GM10266 (cell line): ENCODE results near the gene NRP1.

Source experiments
- DNase-seq: peaks from one replicate; pipeline ENCODE4 v3.0.0; 2012; ENCODE audit errors: extremely low spot score
- CTCF ChIP-seq: IDR thresholded peaks from 2 replicates; pipeline ENCODE4 v1.5.1; 2012; ENCODE audit warnings: mild to moderate bottlenecking, low read depth; ENCODE audit not compliant: control insufficient read depth, insufficient read depth; ENCODE audit errors: missing control alignments

Gene NRP1

DNA sequence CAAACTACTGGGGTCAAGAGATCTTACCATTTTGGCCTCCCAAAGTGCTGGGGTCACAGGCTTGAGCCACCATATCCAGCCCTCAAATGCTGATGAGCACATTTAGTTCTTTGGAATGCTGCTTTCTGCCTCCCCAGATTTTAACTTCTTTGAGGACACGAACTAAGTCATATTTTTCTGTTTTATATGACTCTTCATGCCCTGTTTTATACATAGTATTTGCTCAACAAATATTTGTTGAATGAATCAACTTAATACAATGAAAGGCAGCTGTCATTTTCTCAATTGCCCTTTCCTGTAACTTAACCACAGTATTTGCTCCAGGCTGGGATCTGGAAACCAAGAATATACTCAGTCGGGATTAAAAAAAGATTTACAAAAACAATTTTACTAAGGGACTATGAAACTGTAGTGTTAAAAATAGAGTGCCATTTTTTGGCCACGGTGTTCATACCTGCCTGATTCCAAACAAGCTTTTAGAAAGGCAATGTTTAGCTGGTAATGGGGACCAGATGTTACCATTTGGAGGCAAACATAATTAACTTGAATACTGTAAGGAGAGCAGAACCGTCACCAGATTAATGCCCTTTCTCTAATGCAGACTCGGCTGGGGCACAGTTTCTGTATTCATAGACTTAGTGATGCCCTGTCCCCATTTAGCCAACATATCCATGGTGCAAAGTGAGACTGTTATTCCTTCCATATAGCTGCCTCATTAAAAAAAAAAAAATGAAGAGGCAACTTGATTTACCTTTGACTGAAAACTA, 117.6 kb downstream of the NRP1 start:
- DNase-seq = no peak
- no peak for TF ChIP-seq CTCF

- DNase-seq = no peak
- TF ChIP-seq CTCF = no peak
These were observed 118.8 kb downstream of the NRP1 start for GRCh38 chr10:33215635-33216034.

DNA sequence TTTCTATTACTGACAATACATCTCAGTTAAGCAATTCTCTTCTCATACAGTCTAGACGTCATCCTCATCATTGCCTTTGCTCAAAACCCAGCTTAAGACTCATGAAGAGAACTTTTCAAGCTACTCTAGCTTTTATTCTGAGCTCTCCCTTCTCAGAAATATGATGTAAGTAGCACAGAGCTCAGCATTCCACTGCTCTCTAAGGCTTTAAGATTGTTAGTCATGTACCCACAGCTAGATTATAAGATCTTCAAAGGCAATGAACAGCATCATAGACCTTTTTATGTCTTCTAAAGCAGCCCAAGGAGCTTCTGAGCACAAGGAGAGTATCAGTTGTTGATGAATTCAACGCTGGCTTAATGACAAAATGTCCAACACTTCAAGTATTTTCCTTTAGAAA, 119.3 kb downstream of the NRP1 start:
- no peak for TF ChIP-seq CTCF

GRCh38 chr10:33214174-33214573, 120.3 kb downstream of the NRP1 start:
- TF ChIP-seq CTCF = no peak
- no peak for DNase-seq

More for the DNA sequence above, 119.3 kb downstream of the NRP1 start:
- DNase-seq = no peak

GRCh38 chr10:33212061-33212748, 122.3 kb downstream of the NRP1 start:
- no peak for DNase-seq
- no peak for TF ChIP-seq CTCF

DNA sequence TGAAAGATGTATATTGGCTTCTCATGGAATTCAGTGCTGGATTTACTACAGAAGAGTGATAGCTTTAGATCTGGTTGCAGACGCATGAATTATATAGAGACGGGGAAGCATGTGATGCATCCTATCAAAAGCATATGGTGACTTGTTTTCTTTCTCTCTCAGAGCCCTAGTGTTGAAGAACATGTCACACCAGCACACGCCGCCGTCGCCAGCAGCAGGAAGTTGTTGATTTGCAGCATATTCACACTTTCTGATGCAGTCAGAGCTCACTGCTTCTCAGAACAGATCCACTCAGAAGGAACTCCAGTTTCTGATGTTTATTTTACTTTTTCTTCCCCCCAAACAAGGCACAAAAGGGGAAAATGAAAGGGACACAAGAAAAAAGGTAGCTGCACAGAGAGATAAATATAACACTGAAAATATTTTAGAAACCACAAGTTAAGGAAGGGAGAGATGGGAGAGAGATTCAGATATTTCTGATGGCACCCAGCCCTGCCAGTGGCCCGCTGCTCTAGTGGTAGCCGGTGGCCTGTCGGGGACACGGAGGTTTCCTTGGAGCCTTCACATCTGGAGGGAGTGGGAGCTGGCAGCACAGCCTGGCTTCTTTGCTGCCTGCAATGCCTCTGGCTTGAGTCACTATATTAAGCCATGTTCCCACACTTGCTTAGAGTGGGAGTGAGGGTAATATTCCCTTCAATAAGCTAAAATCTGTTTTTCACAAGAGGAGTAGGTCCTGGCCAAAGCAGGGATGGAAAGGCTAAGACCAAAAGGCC, 123.2 kb downstream of the NRP1 start:
- DNase-seq = no peak
- no peak for TF ChIP-seq CTCF
